Endothelial cell of umbilical vein (primary cell): Measurements from ENCODE around the gene GBF1.

Source experiments
- CTCF ChIP-seq, 2 donors: IDR thresholded peaks; 1 replicate in 1 of 2; 2 replicates in 1 of 2; pipeline ENCODE4 v1.5.1; 2011; ENCODE audit warnings: low read length in 2 of 2, mild to moderate bottlenecking in 2 of 2, moderate library complexity in 2 of 2, control low read depth in 1 of 2, inconsistent platforms in 1 of 2, low read depth in 1 of 2; ENCODE audit not compliant: insufficient read depth in 1 of 2; ENCODE audit errors: extremely low read depth in 1 of 2
- MYC ChIP-seq: IDR thresholded peaks from one replicate; pipeline ENCODE4 v1.6.1; 2011; ENCODE audit warnings: mild to moderate bottlenecking, low read depth, low read length
- POLR2A ChIP-seq: IDR thresholded peaks from 2 replicates; pipeline ENCODE4 v1.6.1; 2012; ENCODE audit warnings: low read depth, mild to moderate bottlenecking, control low read depth, low read length
- POLR2AphosphoS5 ChIP-seq: IDR thresholded peaks from 2 replicates; pipeline ENCODE4 v1.6.1; 2012; ENCODE audit warnings: low read depth, mild to moderate bottlenecking, control low read depth, low read length, moderate library complexity; ENCODE audit not compliant: insufficient read depth

- TF ChIP-seq CTCF (IDR thresholded peaks at IDR 0.05; ENCODE audit: extremely low read depth in 1 of 2, insufficient read depth in 1 of 2, low read depth in 1 of 2, low read length in 2 of 2) (no peak), POLR2AphosphoS5 (no peak), MYC (no peak), POLR2A (no peak)
These were observed 178.1 kb downstream of the GBF1 start for GRCh38 chr10:102423372-102423968.
